Calu3 (cell line): ENCODE data around the gene TMEM35A. TPM values are rescaled to one million over a fixed set of nuclear protein-coding genes. Genes with fewer than 3 reads are reported as not detected.

ENCODE experiments used
- BruUV-seq: library from RNA; stranded (reverse); fragments of 400-500 nt; replicated peaks from 2 replicates; lab custom pipeline; 2021; lab: Mats Ljungman, UMichigan
- CTCF ChIA-PET: fragments of 300-600 bp; sonication (Branson Sonifier 250); formaldehyde crosslinking; loops from one replicate; lab custom pipeline; 2022; ENCODE audit warnings: antibody characterized with exemption; lab: Charles Lee
- DNase-seq: peaks from one replicate; pipeline ENCODE4 v3.0.0; 2022
- H3K27ac Mint-ChIP-seq: one replicate; pipeline ENCODE4 v1.8.0; 2022; ENCODE audit warnings: mixed read lengths; ENCODE audit not compliant: unreplicated experiment
- H3K27me3 Mint-ChIP-seq: one replicate; pipeline ENCODE4 v1.8.0; 2022; ENCODE audit warnings: mixed read lengths; ENCODE audit not compliant: unreplicated experiment
- H3K36me3 Mint-ChIP-seq: one replicate; pipeline ENCODE4 v1.8.0; 2022; ENCODE audit warnings: mild to moderate bottlenecking, moderate library complexity, mixed read lengths; ENCODE audit not compliant: insufficient read depth, unreplicated experiment
- H3K4me1 Mint-ChIP-seq: one replicate; pipeline ENCODE4 v1.8.0; 2022; ENCODE audit warnings: mild to moderate bottlenecking, low read depth, mixed read lengths; ENCODE audit not compliant: unreplicated experiment
- H3K4me3 Mint-ChIP-seq: one replicate; pipeline ENCODE4 v1.8.0; 2022; ENCODE audit warnings: mild to moderate bottlenecking, low read depth, moderate library complexity, mixed read lengths; ENCODE audit not compliant: unreplicated experiment
- H3K9me3 Mint-ChIP-seq: one replicate; pipeline ENCODE4 v1.8.0; 2022; ENCODE audit warnings: low read depth, mixed read lengths; ENCODE audit not compliant: unreplicated experiment
- intact Hi-C: fragments of 100-400 bp; cut with micrococcal nuclease; formaldehyde crosslinking; loops from one replicate; pipeline ENCODE4 v1.10.0; 2022; ENCODE audit not compliant: unreplicated experiment
- total RNA-seq: library from RNA; stranded (reverse); gene quantifications from 2 replicates; pipeline ENCODE4 v1.2.3, GENCODE V29; 2022
- TF ChIP-seq, protein P1 (sequence below): fragments of 200-600 bp; IDR thresholded peaks from one replicate; pipeline ENCODE4 v1.8.0; 2022; ENCODE audit warnings: antibody characterized with exemption; ENCODE audit not compliant: unreplicated experiment

TMEM35A gene
- total RNA-seq, 1 experiment from 2014 or later = not detected

DNA sequence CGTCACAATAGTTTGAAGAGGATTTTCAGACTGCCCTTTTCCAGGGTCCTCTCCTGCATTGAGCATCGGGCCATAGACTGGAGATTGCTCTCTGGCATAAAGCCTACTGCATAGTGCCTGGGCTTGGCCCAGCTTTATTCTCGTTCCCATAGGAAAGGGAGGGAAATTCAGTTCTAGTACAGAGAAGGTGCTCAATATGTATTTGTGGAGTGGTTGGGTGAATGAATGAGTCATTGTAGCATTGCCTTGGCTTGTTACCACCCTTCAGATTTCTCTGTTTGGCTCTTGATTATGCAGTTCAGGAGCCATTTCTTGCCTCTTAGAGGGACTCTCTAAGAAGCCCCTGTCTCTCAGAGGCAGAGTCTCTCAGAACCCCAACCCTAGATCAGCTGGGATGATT is 2.6 kb downstream of the TMEM35A start:
- BruUV-seq = no TSS peak
- H3K36me3 Mint-ChIP-seq = no peaks in the 10 kb centered on the region
- no peaks in the 10 kb centered on the region for H3K9me3 Mint-ChIP-seq
- intact Hi-C loops = no loop called here
- TF ChIP-seq, protein P1, sequence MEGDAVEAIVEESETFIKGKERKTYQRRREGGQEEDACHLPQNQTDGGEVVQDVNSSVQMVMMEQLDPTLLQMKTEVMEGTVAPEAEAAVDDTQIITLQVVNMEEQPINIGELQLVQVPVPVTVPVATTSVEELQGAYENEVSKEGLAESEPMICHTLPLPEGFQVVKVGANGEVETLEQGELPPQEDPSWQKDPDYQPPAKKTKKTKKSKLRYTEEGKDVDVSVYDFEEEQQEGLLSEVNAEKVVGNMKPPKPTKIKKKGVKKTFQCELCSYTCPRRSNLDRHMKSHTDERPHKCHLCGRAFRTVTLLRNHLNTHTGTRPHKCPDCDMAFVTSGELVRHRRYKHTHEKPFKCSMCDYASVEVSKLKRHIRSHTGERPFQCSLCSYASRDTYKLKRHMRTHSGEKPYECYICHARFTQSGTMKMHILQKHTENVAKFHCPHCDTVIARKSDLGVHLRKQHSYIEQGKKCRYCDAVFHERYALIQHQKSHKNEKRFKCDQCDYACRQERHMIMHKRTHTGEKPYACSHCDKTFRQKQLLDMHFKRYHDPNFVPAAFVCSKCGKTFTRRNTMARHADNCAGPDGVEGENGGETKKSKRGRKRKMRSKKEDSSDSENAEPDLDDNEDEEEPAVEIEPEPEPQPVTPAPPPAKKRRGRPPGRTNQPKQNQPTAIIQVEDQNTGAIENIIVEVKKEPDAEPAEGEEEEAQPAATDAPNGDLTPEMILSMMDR = no peak
- CTCF ChIA-PET = no interaction called here
- peaks cover 15% of the 10 kb centered on the region for H3K27me3 Mint-ChIP-seq
- H3K27ac Mint-ChIP-seq = no peak overlapping the region
- no peak for DNase-seq
- H3K4me1 Mint-ChIP-seq = no peaks in the 10 kb centered on the region
- H3K4me3 Mint-ChIP-seq = no peak overlapping the region

GRCh38 chrX:101091817-101092216 is 13.1 kb downstream of the TMEM35A start:
- no peak overlapping the region for H3K4me3 Mint-ChIP-seq
- H3K27me3 Mint-ChIP-seq = no peaks in the 10 kb centered on the region
- DNase-seq = no peak
- intact Hi-C loops = loop anchor here (10.0 kb wide), 1 partner anchor 197 kb away; no protein-coding TSS in a partner anchor
- BruUV-seq = no TSS peak
- CTCF ChIA-PET = no interaction called here
- no peaks in the 10 kb centered on the region for H3K36me3 Mint-ChIP-seq
- no peaks in the 10 kb centered on the region for H3K4me1 Mint-ChIP-seq
- TF ChIP-seq, protein P1 = no peak
- no peak overlapping the region for H3K27ac Mint-ChIP-seq
- no peaks in the 10 kb centered on the region for H3K9me3 Mint-ChIP-seq

- intact Hi-C loops = loop anchor here (10.0 kb wide), 1 partner anchor 203 kb away; no protein-coding TSS in a partner anchor
These were observed 19.1 kb downstream of the TMEM35A start, which contains the start of gene CENPI for GRCh38 chrX:101097546-101098453. Gene CENPI (plus strand): TSS chrX:101098204. CDS start chrX:101101071, 2,867 bp downstream.

DNA sequence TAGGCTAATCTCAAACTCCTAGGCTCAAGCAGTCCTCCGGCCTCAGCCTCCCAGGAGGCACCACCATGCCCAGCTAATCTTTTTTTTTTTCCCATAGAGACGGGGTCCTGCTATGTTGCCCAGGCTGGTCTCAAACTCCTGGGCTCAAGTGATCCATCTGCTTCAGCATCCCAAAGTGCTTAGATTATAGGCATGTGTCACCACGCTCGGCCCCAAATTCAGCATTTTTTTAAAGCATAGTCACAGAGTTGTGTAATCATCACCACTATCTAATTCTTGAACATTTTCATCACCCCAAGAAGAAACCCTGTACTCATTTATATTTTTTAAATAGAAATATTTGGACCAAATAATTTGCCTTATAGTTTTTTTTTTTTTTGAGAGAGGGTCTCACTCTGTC is 29.6 kb downstream of the TMEM35A start:
- CTCF ChIA-PET = no interaction called here
- H3K36me3 Mint-ChIP-seq = peaks cover 13% of the 10 kb centered on the region
- no peaks in the 10 kb centered on the region for H3K27me3 Mint-ChIP-seq
- DNase-seq = no peak
- TF ChIP-seq, protein P1 = no peak
- no peak overlapping the region for H3K27ac Mint-ChIP-seq
- H3K4me1 Mint-ChIP-seq = no peaks in the 10 kb centered on the region
- intact Hi-C loops = no loop called here
- H3K4me3 Mint-ChIP-seq = no peak overlapping the region
- BruUV-seq = no TSS peak
- H3K9me3 Mint-ChIP-seq = no peaks in the 10 kb centered on the region

More at GRCh38 chrX:101097546-101098453, 19.1 kb downstream of the TMEM35A start, which contains the start of gene CENPI:
- H3K27ac Mint-ChIP-seq = peak within 1 kb of the TSS; percentile 43
- BruUV-seq = no TSS peak
- H3K9me3 Mint-ChIP-seq = no peaks in the 10 kb centered on the region
- DNase-seq = peak; percentile 95
- peaks cover 20% of the 10 kb centered on the region for H3K4me1 Mint-ChIP-seq
- CTCF ChIA-PET = interaction anchor here (0.5 to 1.1 kb wide), 2 partner anchors 202 to 427 kb away, joined by 3 read pairs; no protein-coding TSS in a partner anchor
- no peaks in the 10 kb centered on the region for H3K27me3 Mint-ChIP-seq
- peak within 1 kb of the TSS; percentile 77 for H3K4me3 Mint-ChIP-seq
- H3K36me3 Mint-ChIP-seq = peaks cover 23% of the 10 kb centered on the region
- TF ChIP-seq, protein P1 = no peak
